ENCODE results near the gene GKN2.

GKN2 gene
- total RNA-seq, result 0 reads per million in 2 donors

GRCh38 chr2:68952887-68953521 is at the start of gene GKN2:
GKN2 (minus strand) TSS chr2:68952893; CDS start chr2:68952861, 32 bp downstream.
- DNase-seq, result no peak

- no peak for DNase-seq
These were observed 49.2 kb upstream of the GKN2 start for GRCh38 chr2:69001879-69002278.

- no peak for DNase-seq
These were observed 44.7 kb upstream of the GKN2 start for GRCh38 chr2:68997401-68997800.

GRCh38 chr2:68995916-68996315 is 43.2 kb upstream of the GKN2 start:
- no peak for DNase-seq

GRCh38 chr2:68994864-68995263 is 42.2 kb upstream of the GKN2 start:
- DNase-seq, result no peak

- no peak for DNase-seq
These were observed 41.0 kb upstream of the GKN2 start for GRCh38 chr2:68993660-68994059.

- DNase-seq, result no peak
These were observed 40.2 kb upstream of the GKN2 start for GRCh38 chr2:68992933-68993332.

- no peak for DNase-seq
These were observed 39.6 kb upstream of the GKN2 start for GRCh38 chr2:68992341-68992740.

GRCh38 chr2:68989035-68989434 is 36.3 kb upstream of the GKN2 start:
- DNase-seq, result no peak

GRCh38 chr2:68987021-68987503 is 34.4 kb upstream of the GKN2 start:
- DNase-seq, result no peak

GRCh38 chr2:68980956-68981355 is 28.3 kb upstream of the GKN2 start:
- no peak for DNase-seq

GRCh38 chr2:68978098-68978497 is 25.4 kb upstream of the GKN2 start:
- DNase-seq, result no peak

GRCh38 chr2:68977453-68977852 is 24.8 kb upstream of the GKN2 start:
- no peak for DNase-seq

- no peak for DNase-seq
These were observed 23.2 kb upstream of the GKN2 start for GRCh38 chr2:68975844-68976243.

- DNase-seq, result no peak
These were observed 22.4 kb upstream of the GKN2 start for GRCh38 chr2:68974946-68975665.

GRCh38 chr2:68974251-68974650 is 21.6 kb upstream of the GKN2 start, which contains the start of gene GKN1:
GKN1 (plus strand) TSS chr2:68974636; CDS start chr2:68974678, 42 bp downstream.
- DNase-seq, result no peak

- no peak for DNase-seq
These were observed 19.0 kb upstream of the GKN2 start for GRCh38 chr2:68971591-68972231.

- no peak for DNase-seq
These were observed 18.0 kb upstream of the GKN2 start for GRCh38 chr2:68970566-68971265.

GRCh38 chr2:68969736-68970490 is 17.2 kb upstream of the GKN2 start:
- DNase-seq, result no peak

- DNase-seq, result no peak
These were observed 15.5 kb upstream of the GKN2 start for GRCh38 chr2:68968221-68968620.

GRCh38 chr2:68964282-68964681 is 11.6 kb upstream of the GKN2 start:
- DNase-seq, result no peak

GRCh38 chr2:68961380-68961779 is 8.7 kb upstream of the GKN2 start:
- no peak for DNase-seq

Data from activated gamma-delta T cell (primary cell).